ENCODE results near the gene RAMACL. TPM values are rescaled to one million over a fixed set of nuclear protein-coding genes. Genes with fewer than 3 reads are reported as not detected.

RAMACL gene
- total and polyA plus RNA-seq, 4 donors = 0.22 to 0.59 (median 0.31) TPM

DNA sequence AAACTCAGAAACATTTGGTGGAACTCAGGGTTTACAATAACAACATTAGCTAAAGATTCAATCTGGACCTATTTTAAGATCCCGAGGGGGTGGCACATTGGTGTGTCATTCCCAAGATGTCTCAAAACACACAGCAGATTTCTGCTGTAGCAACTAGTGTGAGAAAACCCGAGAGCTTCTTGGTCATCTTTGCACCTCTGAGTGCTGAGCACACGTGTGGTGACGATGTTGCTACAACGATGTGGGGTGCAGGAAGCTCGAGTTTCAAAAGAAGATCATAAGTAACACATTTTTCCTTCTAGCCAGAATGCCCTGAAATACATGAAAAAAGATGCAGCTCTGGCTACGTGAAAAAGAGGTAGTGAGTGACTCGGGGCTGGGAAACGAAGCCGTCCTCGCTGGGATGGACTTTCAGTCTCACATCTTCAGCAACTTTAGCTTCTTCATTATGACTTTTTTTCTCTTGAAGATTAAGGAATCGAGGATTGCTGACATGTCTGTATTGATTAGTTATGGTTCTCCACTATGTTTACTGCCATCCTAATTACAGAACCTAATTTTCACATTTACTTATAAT lies 1.5 kb downstream of the RAMACL start:
- H3K27ac ChIP-seq (ENCODE audit: low read depth in 1 of 2, low read length in 2 of 2) = no peak overlapping the region
- no peaks in the 10 kb centered on the region for H3K36me3 ChIP-seq (ENCODE audit: control insufficient read depth in 4 of 4, insufficient read depth in 3 of 4, low read depth in 1 of 4, low read length in 3 of 4)
- H3K4me1 ChIP-seq (ENCODE audit: control insufficient read depth in 4 of 4, insufficient read depth in 4 of 4, low read length in 3 of 4) = no peaks in the 10 kb centered on the region
- 85% methylated on average over 12 of the region's 12 CpGs for WGBS
- TF ChIP-seq, protein P1, sequence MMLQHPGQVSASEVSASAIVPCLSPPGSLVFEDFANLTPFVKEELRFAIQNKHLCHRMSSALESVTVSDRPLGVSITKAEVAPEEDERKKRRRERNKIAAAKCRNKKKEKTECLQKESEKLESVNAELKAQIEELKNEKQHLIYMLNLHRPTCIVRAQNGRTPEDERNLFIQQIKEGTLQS (IDR thresholded peaks at IDR 0.05) = no peak
- TF ChIP-seq SP1 (IDR thresholded peaks at IDR 0.05) = no peak
- TF ChIP-seq, protein P2, sequence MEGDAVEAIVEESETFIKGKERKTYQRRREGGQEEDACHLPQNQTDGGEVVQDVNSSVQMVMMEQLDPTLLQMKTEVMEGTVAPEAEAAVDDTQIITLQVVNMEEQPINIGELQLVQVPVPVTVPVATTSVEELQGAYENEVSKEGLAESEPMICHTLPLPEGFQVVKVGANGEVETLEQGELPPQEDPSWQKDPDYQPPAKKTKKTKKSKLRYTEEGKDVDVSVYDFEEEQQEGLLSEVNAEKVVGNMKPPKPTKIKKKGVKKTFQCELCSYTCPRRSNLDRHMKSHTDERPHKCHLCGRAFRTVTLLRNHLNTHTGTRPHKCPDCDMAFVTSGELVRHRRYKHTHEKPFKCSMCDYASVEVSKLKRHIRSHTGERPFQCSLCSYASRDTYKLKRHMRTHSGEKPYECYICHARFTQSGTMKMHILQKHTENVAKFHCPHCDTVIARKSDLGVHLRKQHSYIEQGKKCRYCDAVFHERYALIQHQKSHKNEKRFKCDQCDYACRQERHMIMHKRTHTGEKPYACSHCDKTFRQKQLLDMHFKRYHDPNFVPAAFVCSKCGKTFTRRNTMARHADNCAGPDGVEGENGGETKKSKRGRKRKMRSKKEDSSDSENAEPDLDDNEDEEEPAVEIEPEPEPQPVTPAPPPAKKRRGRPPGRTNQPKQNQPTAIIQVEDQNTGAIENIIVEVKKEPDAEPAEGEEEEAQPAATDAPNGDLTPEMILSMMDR (IDR thresholded peaks at IDR 0.05; ENCODE audit: low read depth, low read length, missing input control) = no peak
- TF ChIP-seq, protein P3, sequence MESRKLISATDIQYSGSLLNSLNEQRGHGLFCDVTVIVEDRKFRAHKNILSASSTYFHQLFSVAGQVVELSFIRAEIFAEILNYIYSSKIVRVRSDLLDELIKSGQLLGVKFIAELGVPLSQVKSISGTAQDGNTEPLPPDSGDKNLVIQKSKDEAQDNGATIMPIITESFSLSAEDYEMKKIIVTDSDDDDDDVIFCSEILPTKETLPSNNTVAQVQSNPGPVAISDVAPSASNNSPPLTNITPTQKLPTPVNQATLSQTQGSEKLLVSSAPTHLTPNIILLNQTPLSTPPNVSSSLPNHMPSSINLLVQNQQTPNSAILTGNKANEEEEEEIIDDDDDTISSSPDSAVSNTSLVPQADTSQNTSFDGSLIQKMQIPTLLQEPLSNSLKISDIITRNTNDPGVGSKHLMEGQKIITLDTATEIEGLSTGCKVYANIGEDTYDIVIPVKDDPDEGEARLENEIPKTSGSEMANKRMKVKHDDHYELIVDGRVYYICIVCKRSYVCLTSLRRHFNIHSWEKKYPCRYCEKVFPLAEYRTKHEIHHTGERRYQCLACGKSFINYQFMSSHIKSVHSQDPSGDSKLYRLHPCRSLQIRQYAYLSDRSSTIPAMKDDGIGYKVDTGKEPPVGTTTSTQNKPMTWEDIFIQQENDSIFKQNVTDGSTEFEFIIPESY (IDR thresholded peaks at IDR 0.05) = no peak
- TF ChIP-seq JUND (IDR thresholded peaks at IDR 0.05) = no peak
- TF ChIP-seq, protein P4, sequence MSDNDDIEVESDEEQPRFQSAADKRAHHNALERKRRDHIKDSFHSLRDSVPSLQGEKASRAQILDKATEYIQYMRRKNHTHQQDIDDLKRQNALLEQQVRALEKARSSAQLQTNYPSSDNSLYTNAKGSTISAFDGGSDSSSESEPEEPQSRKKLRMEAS (IDR thresholded peaks at IDR 0.05) = no peak
- TF ChIP-seq YY1 (IDR thresholded peaks at IDR 0.05) = no peak
- TF ChIP-seq FOXA2 (IDR thresholded peaks at IDR 0.05) = no peak
- H3K27me3 ChIP-seq (ENCODE audit: control insufficient read depth in 4 of 4, insufficient read depth in 4 of 4, low read length in 3 of 4) = no peaks in the 10 kb centered on the region
- H3K9ac ChIP-seq (ENCODE audit: low read depth in 1 of 2, low read length in 2 of 2) = no peak overlapping the region
- no peak for DNase-seq (ENCODE audit: low spot score)
- H3K4me3 ChIP-seq (ENCODE audit: low read depth in 1 of 3, low read length in 3 of 3) = no peak overlapping the region
- no peaks in the 10 kb centered on the region for H3K9me3 ChIP-seq (ENCODE audit: control insufficient read depth in 4 of 4, low read length in 3 of 4)

DNA sequence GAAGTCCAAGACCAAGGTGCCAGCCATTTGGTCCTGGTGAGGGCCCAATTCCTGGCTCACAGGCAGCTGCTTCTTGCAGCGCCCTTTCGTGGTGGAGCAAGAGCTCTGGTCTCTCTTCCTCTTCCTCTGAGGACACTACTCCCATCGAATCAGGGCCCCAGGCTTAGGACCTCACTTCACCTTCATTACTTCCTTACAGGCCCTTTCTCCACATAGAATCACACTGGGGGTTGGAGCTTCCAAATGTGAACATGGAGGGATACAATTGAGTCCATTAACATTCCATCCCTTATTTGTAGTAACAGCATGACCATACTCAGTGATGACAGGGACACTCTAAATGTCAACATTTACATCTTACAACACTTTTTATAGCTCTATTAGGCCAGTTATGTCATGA lies 2.3 kb downstream of the RAMACL start:
- H3K4me3 ChIP-seq (ENCODE audit: low read depth in 1 of 3, low read length in 3 of 3) = no peak overlapping the region
- no peak for TF ChIP-seq YY1 (IDR thresholded peaks at IDR 0.05)
- TF ChIP-seq HNF4A (conservative IDR thresholded peaks at IDR 0.05) = no peak
- no peak for TF ChIP-seq RXRA (IDR thresholded peaks at IDR 0.05)
- no peak for TF ChIP-seq SP1 (IDR thresholded peaks at IDR 0.05)
- TF ChIP-seq JUND (IDR thresholded peaks at IDR 0.05) = no peak
- no peak for TF ChIP-seq EGR1 (IDR thresholded peaks at IDR 0.05; ENCODE audit: low read depth in 2 of 2)
- TF ChIP-seq, protein P1 (IDR thresholded peaks at IDR 0.05) = no peak
- TF ChIP-seq RAD21 (IDR thresholded peaks at IDR 0.05) = no peak
- no peak for TF ChIP-seq NR2F2 (IDR thresholded peaks at IDR 0.05)
- no peak for TF ChIP-seq FOXA2 (IDR thresholded peaks at IDR 0.05)
- TF ChIP-seq TAF1 (conservative IDR thresholded peaks at IDR 0.05) = no peak

More for the DNA sequence above, 2.3 kb downstream of the RAMACL start:
- no peaks in the 10 kb centered on the region for H3K27me3 ChIP-seq (ENCODE audit: control insufficient read depth in 4 of 4, insufficient read depth in 4 of 4, low read length in 3 of 4)
- no peak for DNase-seq (ENCODE audit: low spot score)
- no peaks in the 10 kb centered on the region for H3K9me3 ChIP-seq (ENCODE audit: control insufficient read depth in 4 of 4, low read length in 3 of 4)
- no peaks in the 10 kb centered on the region for H3K4me1 ChIP-seq (ENCODE audit: control insufficient read depth in 4 of 4, insufficient read depth in 4 of 4, low read length in 3 of 4)
- H3K36me3 ChIP-seq (ENCODE audit: control insufficient read depth in 4 of 4, insufficient read depth in 3 of 4, low read depth in 1 of 4, low read length in 3 of 4) = no peaks in the 10 kb centered on the region
- H3K9ac ChIP-seq (ENCODE audit: low read depth in 1 of 2, low read length in 2 of 2) = no peak overlapping the region
- H3K27ac ChIP-seq (ENCODE audit: low read depth in 1 of 2, low read length in 2 of 2) = no peak overlapping the region
- WGBS = 80% methylated on average over 3 of the region's 3 CpGs
